ENCODE measurements around the gene ATXN3.

Gene ATXN3

DNA sequence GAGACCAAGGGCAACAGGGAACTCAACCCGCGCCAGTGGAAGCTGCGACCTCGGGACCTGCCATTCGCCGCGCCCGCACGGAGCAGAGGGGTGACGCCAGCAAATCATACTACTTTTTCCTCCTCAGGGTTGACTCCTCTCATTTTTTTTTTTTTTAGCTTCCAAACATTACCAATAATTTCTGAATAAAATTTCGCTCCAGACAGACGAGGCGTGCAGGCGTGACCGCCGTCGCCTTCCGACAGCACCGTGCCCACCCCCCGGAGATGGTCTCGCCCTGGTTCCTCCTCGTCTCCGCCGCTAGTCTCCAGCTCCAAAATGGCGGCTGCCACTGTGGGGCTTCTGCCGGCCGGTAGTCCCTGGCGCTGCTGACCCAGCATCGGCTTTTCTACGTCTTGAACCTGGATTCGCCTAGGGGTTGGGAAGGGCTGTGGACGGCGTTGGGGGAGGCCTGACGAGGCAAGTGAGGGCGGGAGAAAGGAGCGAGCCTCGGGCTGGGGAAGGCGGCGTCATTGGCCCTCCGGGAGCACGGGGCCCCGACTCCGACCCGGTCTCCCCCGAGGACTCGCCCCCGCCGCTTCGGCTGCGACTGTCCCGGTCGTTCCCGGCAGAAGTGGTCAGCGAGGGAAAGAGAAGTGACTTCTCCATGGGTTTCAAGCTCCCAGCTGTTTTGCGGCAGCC, 15.4 kb upstream of the ATXN3 start, which contains the start of the genes CPSF2 and NDUFB1:
Gene CPSF2 (plus strand): TSS at position 300 of the 681 bp plus-strand sequence. CDS start 9,016 bp downstream, outside the sequence.
Gene NDUFB1 (minus strand): TSS at position 37 of the 681 bp plus-strand sequence. CDS start 4,069 bp downstream, outside the sequence.
- H4K20me1 ChIP-seq (ENCODE audit: insufficient read depth, low read length): no peaks in the 10 kb centered on the region
- H3K27me3 ChIP-seq (replicated peaks; ENCODE audit: insufficient read depth, low read length): no peaks in the 10 kb centered on the region
- peak within 1 kb of the TSS; percentile 97 for H3K9ac ChIP-seq (ENCODE audit: low read length)
- peak; percentile 54 for DNase-seq
- 0 out of 2 replicates have a peak, but pooled peaks cover 6% of the 10 kb centered on the region for H3K4me1 ChIP-seq (ENCODE audit: low read length)
- peak within 1 kb of the TSS; percentile 76 for H3K27ac ChIP-seq (ENCODE audit: low read length)
- peaks cover 2% of the 10 kb centered on the region; the same call in 1 of the 2 replicates for H3F3A ChIP-seq (ENCODE audit: insufficient read depth, low read length)
- H2AFZ ChIP-seq (ENCODE audit: low read length): peak within 1 kb of the TSS; percentile 70
- TF ChIP-seq EZH2 (optimal IDR thresholded peaks at IDR 0.05; ENCODE audit: low read depth, low read length) (no peak), EZH2phosphoT487 (IDR thresholded peaks at IDR 0.05; ENCODE audit: low read length) (no peak)
- TF ChIP-seq, protein P1, sequence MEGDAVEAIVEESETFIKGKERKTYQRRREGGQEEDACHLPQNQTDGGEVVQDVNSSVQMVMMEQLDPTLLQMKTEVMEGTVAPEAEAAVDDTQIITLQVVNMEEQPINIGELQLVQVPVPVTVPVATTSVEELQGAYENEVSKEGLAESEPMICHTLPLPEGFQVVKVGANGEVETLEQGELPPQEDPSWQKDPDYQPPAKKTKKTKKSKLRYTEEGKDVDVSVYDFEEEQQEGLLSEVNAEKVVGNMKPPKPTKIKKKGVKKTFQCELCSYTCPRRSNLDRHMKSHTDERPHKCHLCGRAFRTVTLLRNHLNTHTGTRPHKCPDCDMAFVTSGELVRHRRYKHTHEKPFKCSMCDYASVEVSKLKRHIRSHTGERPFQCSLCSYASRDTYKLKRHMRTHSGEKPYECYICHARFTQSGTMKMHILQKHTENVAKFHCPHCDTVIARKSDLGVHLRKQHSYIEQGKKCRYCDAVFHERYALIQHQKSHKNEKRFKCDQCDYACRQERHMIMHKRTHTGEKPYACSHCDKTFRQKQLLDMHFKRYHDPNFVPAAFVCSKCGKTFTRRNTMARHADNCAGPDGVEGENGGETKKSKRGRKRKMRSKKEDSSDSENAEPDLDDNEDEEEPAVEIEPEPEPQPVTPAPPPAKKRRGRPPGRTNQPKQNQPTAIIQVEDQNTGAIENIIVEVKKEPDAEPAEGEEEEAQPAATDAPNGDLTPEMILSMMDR (IDR thresholded peaks at IDR 0.05; ENCODE audit: low read length): no peak
- H3K4me2 ChIP-seq (ENCODE audit: low read depth, low read length): peak within 1 kb of the TSS; percentile 52; the same call in 1 of the 2 replicates
- H3K36me3 ChIP-seq (replicated peaks; ENCODE audit: insufficient read depth, low read length): no peaks in the 10 kb centered on the region
- no peaks in the 10 kb centered on the region for H3K9me3 ChIP-seq (replicated peaks; ENCODE audit: insufficient read depth, low read length)
- H3K79me2 ChIP-seq (ENCODE audit: low read length): peaks cover 40% of the 10 kb centered on the region
- no peaks in the 10 kb centered on the region for H3K9me2 ChIP-seq (replicated peaks; ENCODE audit: insufficient read depth, low read length)
- H3K4me3 ChIP-seq (ENCODE audit: low read length): peak within 1 kb of the TSS; percentile 85

- peak overlapping the region; percentile 85 for H3K4me3 ChIP-seq (ENCODE audit: low read length)
- H3K27me3 ChIP-seq (replicated peaks; ENCODE audit: insufficient read depth, low read length): no peaks in the 10 kb centered on the region
- peak overlapping the region; percentile 70 for H2AFZ ChIP-seq (ENCODE audit: low read length)
- TF ChIP-seq EZH2 (optimal IDR thresholded peaks at IDR 0.05; ENCODE audit: low read depth, low read length): no peak
- no peak for TF ChIP-seq EZH2phosphoT487 (IDR thresholded peaks at IDR 0.05; ENCODE audit: low read length)
- TF ChIP-seq, protein P1 (IDR thresholded peaks at IDR 0.05; ENCODE audit: low read length): no peak
- H3K4me1 ChIP-seq (ENCODE audit: low read length): 0 out of 2 replicates have a peak, but pooled peaks cover 6% of the 10 kb centered on the region
- DNase-seq: peak; percentile 28
- no peaks in the 10 kb centered on the region for H3K36me3 ChIP-seq (replicated peaks; ENCODE audit: insufficient read depth, low read length)
- peak overlapping the region; percentile 76; the same call in 1 of the 2 replicates for H3K27ac ChIP-seq (ENCODE audit: low read length)
- H3F3A ChIP-seq (ENCODE audit: insufficient read depth, low read length): no peaks in the 10 kb centered on the region
- peaks cover 40% of the 10 kb centered on the region for H3K79me2 ChIP-seq (ENCODE audit: low read length)
- no peaks in the 10 kb centered on the region for H4K20me1 ChIP-seq (ENCODE audit: insufficient read depth, low read length)
- H3K9me2 ChIP-seq (replicated peaks; ENCODE audit: insufficient read depth, low read length): no peaks in the 10 kb centered on the region
- peak overlapping the region; percentile 97 for H3K9ac ChIP-seq (ENCODE audit: low read length)
- H3K9me3 ChIP-seq (replicated peaks; ENCODE audit: insufficient read depth, low read length): no peaks in the 10 kb centered on the region
- H3K4me2 ChIP-seq (ENCODE audit: low read depth, low read length): peak overlapping the region; percentile 37; the same call in 1 of the 2 replicates
These were observed 14.9 kb upstream of the ATXN3 start for GRCh38 chr14:92121207-92121669.

DNA sequence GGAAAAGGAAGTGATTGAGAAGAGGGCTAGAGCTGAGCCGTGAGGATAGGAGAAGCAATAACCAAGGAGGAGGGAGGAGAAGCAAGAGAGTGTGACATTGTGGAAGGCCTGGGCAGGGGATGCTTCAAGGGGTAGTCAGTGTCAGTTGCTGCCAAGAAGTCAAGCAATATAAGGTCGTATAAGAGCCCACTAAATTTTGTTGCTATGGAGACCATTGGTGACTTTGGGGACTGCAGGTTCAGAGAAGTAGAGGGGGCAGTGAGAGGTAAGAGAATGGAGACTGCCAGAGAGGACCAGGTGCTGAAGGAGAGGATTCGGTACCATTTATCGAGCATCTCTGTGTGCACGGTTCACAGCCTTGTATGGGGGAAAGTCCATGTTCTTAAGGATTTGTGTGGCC, 3.1 kb upstream of the ATXN3 start:
- Histone ChIP-seq H3F3A (ENCODE audit: insufficient read depth, low read length) (no peaks in the 10 kb centered on the region), H3K27ac (ENCODE audit: low read length) (no peak overlapping the region), H3K4me3 (ENCODE audit: low read length) (no peak overlapping the region), H3K27me3 (replicated peaks; ENCODE audit: insufficient read depth, low read length) (no peaks in the 10 kb centered on the region), H2AFZ (ENCODE audit: low read length) (no peak overlapping the region), H3K9ac (ENCODE audit: low read length) (no peak overlapping the region), H3K9me3 (replicated peaks; ENCODE audit: insufficient read depth, low read length) (no peaks in the 10 kb centered on the region), H3K4me2 (ENCODE audit: low read depth, low read length) (no peak overlapping the region), H3K9me2 (replicated peaks; ENCODE audit: insufficient read depth, low read length) (no peaks in the 10 kb centered on the region), H4K20me1 (ENCODE audit: insufficient read depth, low read length) (no peaks in the 10 kb centered on the region), H3K79me2 (ENCODE audit: low read length) (peaks cover 10% of the 10 kb centered on the region), H3K4me1 (ENCODE audit: low read length) (no peaks in the 10 kb centered on the region), H3K36me3 (replicated peaks; ENCODE audit: insufficient read depth, low read length) (no peaks in the 10 kb centered on the region)
- TF ChIP-seq, protein P1 (IDR thresholded peaks at IDR 0.05; ENCODE audit: low read length): no peak
- DNase-seq: no peak

Measured in MM.1S (cell line).